ENCODE data around the gene ENPP1.

ENPP1 gene

DNA sequence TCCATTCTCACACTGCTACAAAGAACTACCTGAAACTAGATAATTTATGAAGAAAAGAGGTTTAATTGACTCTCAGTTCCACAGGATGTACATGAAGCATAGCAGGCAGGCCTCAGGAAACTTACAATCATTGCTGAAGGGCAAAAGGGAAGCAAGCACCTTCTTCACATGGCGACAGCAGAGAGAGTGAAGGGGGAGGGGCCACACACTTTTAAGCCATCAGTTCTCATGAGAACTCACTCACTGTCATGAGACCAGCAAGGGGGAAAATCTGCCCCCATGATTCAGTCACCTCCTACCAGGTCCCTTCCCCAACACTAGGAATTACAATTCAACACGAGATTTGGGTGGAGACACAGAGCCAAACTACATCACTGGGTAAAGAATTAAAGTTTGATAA, 12.5 kb upstream of the ENPP1 start:
- TF ChIP-seq, protein P1, sequence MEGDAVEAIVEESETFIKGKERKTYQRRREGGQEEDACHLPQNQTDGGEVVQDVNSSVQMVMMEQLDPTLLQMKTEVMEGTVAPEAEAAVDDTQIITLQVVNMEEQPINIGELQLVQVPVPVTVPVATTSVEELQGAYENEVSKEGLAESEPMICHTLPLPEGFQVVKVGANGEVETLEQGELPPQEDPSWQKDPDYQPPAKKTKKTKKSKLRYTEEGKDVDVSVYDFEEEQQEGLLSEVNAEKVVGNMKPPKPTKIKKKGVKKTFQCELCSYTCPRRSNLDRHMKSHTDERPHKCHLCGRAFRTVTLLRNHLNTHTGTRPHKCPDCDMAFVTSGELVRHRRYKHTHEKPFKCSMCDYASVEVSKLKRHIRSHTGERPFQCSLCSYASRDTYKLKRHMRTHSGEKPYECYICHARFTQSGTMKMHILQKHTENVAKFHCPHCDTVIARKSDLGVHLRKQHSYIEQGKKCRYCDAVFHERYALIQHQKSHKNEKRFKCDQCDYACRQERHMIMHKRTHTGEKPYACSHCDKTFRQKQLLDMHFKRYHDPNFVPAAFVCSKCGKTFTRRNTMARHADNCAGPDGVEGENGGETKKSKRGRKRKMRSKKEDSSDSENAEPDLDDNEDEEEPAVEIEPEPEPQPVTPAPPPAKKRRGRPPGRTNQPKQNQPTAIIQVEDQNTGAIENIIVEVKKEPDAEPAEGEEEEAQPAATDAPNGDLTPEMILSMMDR (IDR thresholded peaks at IDR 0.05; ENCODE audit: borderline replicate concordance, insufficient read depth, low read depth, low read length) = no peak
- no peak overlapping the region for H3K4me3 ChIP-seq (ENCODE audit: low read depth, low read length)

DNA sequence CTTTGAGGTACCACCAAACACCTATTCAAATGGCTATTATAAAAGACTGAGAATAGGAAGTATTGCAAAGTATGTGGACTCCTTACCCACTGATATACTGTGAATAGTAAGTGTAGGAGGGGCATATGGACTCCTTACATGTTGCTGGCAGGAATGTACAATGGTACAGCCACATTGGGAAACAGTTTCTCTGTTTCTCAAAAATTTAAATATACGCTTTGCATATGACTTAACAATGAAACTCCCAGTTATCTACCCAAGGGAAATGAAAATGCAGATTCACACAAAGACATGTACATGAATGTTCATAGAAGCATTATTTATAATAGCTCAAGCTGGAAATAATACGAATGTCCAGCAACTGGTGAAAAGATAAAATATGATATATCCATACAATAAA, 5.5 kb upstream of the ENPP1 start:
- TF ChIP-seq, protein P1 (IDR thresholded peaks at IDR 0.05; ENCODE audit: borderline replicate concordance, insufficient read depth, low read depth, low read length) = no peak
- no peak overlapping the region for H3K4me3 ChIP-seq (ENCODE audit: low read depth, low read length)

DNA sequence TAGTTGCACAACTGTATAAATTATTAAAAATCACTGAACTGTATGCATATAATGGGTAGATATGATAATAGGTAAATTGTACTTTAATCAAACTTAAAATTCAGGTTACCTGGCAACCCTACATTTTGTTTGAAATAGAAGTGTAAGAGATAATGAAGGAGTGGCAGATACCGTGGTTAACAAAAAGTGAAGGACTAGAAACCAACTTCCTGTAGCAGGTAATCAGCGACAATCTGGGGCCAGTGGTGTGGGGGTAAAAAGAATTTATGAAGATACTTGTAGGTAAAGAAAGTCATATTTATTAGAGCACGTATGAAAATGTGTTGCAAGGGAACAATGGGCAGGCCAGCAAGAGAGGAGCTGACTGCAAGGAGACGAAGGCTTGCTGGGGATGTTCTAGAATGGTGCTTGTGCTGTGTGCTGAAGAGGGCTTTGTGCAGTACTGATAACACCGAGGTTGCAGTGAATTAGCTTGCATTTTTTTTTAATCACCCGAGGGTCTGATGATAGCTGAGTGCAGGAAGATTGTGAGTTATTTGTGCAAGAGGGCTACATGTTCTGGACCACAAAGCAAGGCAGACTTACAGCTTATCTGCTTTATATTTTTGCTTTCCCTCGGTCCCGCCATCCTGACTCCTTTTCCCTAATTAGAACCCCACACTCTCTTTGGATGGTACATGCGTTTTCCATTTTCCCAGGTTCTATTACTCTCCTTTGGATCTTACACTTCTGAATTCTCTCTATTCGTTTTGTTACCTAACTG, 4.6 kb upstream of the ENPP1 start:
- TF ChIP-seq, protein P1 (IDR thresholded peaks at IDR 0.05; ENCODE audit: borderline replicate concordance, insufficient read depth, low read depth, low read length) = no peak
- no peak overlapping the region for H3K4me3 ChIP-seq (ENCODE audit: low read depth, low read length)

DNA sequence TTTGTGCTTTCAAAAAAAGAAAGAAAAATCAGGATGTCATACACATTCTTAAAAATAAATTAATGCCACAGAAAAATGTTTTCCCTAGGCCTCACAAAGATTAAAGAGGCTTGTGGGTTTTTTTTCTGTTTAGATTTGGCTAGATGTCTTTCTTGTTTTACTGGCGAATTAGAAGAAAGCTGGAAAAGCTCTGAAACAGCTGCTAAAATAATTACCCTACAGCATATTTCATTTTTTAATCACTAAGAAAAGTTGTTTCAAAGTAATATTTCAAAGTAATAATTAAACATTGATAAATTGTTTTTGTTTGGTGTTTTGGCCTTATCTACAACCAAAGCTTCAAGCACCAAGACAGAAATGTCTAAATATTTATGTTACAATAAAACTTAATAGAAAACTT, 3.7 kb upstream of the ENPP1 start:
- TF ChIP-seq, protein P1 (IDR thresholded peaks at IDR 0.05; ENCODE audit: borderline replicate concordance, insufficient read depth, low read depth, low read length) = no peak

DNA sequence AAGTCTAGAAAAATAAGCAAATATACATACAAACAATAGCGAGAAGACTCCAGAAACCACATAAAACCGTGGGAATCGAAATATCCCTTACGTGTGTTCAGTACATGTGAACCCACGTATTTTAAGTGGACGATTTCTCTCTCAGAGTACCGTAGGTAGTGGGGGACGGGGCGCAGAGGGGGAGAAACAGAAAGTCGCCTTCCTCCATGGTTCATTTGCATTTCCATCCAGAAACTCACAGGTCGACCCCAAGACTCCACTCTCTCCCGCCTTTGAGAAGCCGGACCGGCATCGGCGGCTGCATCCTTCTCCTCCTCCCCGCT, 538 bp upstream of the ENPP1 start:
- no peak overlapping the region for H3K4me3 ChIP-seq (ENCODE audit: low read depth, low read length)

More for the DNA sequence above, 3.7 kb upstream of the ENPP1 start:
- H3K4me3 ChIP-seq (ENCODE audit: low read depth, low read length) = no peak overlapping the region

DNA sequence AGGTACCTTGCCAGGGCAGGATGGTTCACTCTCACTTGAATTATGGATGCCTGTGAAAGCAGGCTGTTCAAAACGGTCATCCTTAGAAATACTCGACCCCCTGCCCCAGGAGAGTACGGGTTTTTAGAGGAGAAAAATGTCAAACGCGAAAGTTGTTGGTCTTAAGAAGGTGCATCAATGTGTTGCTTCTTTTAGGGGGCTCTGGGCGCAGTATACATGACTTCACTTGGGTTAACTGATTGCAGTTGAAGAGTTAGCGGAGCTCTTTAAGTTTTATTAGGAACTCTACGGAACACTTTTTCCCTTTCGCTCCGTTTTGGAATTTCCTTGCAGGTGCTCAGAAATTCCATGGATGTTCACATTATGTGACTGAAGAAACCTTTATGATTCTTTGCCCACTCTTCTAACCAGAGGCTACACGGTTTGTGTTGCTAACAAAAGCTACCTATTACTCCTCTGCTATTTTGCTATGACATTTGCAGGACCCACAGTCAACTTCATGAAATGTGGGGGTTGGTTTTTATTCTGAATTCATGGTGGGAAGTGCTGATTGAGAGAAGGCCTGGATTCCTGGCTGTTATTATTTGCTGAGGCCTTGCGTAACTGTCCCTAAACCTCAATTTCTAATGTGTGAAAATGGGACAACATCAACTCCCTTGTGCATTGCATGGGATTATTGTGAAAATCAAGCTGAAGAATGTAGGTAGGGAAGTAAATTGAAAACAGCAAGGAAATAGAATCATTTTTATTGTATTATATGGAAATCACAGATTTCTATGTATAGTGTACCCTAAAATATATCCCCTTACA, 845 bp downstream of the ENPP1 start:
- H3K4me3 ChIP-seq (ENCODE audit: low read depth, low read length) = no peak overlapping the region
- TF ChIP-seq, protein P1 (IDR thresholded peaks at IDR 0.05; ENCODE audit: borderline replicate concordance, insufficient read depth, low read depth, low read length) = no peak

More for the DNA sequence above, 538 bp upstream of the ENPP1 start:
- TF ChIP-seq, protein P1 (IDR thresholded peaks at IDR 0.05; ENCODE audit: borderline replicate concordance, insufficient read depth, low read depth, low read length) = no peak

DNA sequence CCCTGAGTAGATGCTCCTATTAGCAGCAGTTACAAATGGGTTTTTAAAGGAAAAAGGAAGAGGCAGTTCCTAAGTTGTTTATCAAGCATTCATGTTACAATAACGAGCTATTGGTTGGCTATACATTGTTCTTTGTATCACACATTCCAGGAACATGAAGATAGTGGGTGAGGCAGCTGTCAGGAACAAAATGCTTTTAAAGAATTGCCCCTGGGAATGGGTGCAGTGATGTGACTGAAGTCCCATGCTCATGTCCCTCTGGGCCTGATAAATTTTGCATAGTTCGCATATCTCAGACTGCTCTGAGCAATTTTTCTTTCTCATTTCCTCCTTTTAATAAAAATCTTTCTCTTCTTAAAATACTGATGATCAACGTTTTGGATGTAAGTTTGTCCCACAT, 3.7 kb downstream of the ENPP1 start:
- no peak overlapping the region for H3K4me3 ChIP-seq (ENCODE audit: low read depth, low read length)
- TF ChIP-seq, protein P1 (IDR thresholded peaks at IDR 0.05; ENCODE audit: borderline replicate concordance, insufficient read depth, low read depth, low read length) = no peak
